HG03460 (cell line): ENCODE measurements around the gene RGS1.
A peak's percentile ranks its signal among the peaks of the same experiment; 100 is the strongest.

Source experiments
- ATAC-seq: cut with Tn5 transposase; IDR thresholded peaks from one replicate; pipeline ENCODE4 v1.9.1; 2021; ENCODE audit not compliant: unreplicated experiment

Gene RGS1

GRCh38 chr1:192575499-192576189 lies at the start of gene RGS1:
Gene RGS1, plus strand, starts transcription at chr1:192575773. Its CDS starts 20 bp downstream, at chr1:192575793.
- ATAC-seq = peak; percentile 81

GRCh38 chr1:192527111-192527795 lies 48.3 kb upstream of the RGS1 start:
- no peak for ATAC-seq

- no peak for ATAC-seq
Observed at GRCh38 chr1:192527950-192528349, 47.6 kb upstream of the RGS1 start.

GRCh38 chr1:192529031-192529755 lies 46.4 kb upstream of the RGS1 start:
- ATAC-seq = no peak

GRCh38 chr1:192529811-192530210 lies 45.8 kb upstream of the RGS1 start:
- no peak for ATAC-seq

- ATAC-seq = peak; percentile 97
Observed at GRCh38 chr1:192530254-192530653, 45.3 kb upstream of the RGS1 start.

GRCh38 chr1:192531037-192531703 lies 44.4 kb upstream of the RGS1 start:
- ATAC-seq = peak; percentile 48

GRCh38 chr1:192534666-192535065 lies 40.9 kb upstream of the RGS1 start:
- ATAC-seq = no peak

GRCh38 chr1:192535916-192536664 lies 39.5 kb upstream of the RGS1 start:
- no peak for ATAC-seq

GRCh38 chr1:192538407-192539296 lies 36.9 kb upstream of the RGS1 start:
- ATAC-seq = peak; percentile 84

- peak; percentile 9 for ATAC-seq
Observed at GRCh38 chr1:192539297-192540092, 36.1 kb upstream of the RGS1 start.

- ATAC-seq = no peak
Observed at GRCh38 chr1:192543445-192543844, 32.1 kb upstream of the RGS1 start.

- peak; percentile 50 for ATAC-seq
Observed at GRCh38 chr1:192545896-192546521, 29.6 kb upstream of the RGS1 start.

GRCh38 chr1:192546596-192547190 lies 28.9 kb upstream of the RGS1 start:
- no peak for ATAC-seq

GRCh38 chr1:192547501-192547900 lies 28.1 kb upstream of the RGS1 start:
- ATAC-seq = no peak

- no peak for ATAC-seq
Observed at GRCh38 chr1:192549937-192550336, 25.6 kb upstream of the RGS1 start.

GRCh38 chr1:192550922-192551534 lies 24.5 kb upstream of the RGS1 start:
- peak; percentile 52 for ATAC-seq
